Activated CD4-positive, alpha-beta T cell treated with anti-CD3 and anti-CD28 coated beads, Interleukin-2, amount 10 ng/mL, durations not matched to agents 24 days and 14 days (primary cell): ENCODE results near the gene RNASEH2C. TPM values are rescaled to one million over a fixed set of nuclear protein-coding genes. Genes with fewer than 3 reads are reported as not detected.
"Not testable (repeated sequence)": the region's sequence is repeated elsewhere in the genome, so short reads cannot be mapped to it uniquely, and the experiment has no call there.

Experiments used
- DNase-seq: peaks from one replicate; pipeline ENCODE4 v3.0.0; 2022
- H3K27ac Mint-ChIP-seq: one replicate; pipeline ENCODE4 v1.8.0; 2022; ENCODE audit warnings: mild to moderate bottlenecking, mixed read lengths
- H3K27me3 Mint-ChIP-seq: one replicate; pipeline ENCODE4 v1.8.0; 2022; ENCODE audit warnings: mixed read lengths
- H3K36me3 Mint-ChIP-seq: one replicate; pipeline ENCODE4 v1.8.0; 2022; ENCODE audit warnings: low read depth, mild to moderate bottlenecking, mixed read lengths
- H3K4me1 Mint-ChIP-seq: one replicate; pipeline ENCODE4 v1.8.0; 2021; ENCODE audit warnings: mixed read lengths
- H3K4me3 Mint-ChIP-seq: one replicate; pipeline ENCODE4 v1.8.0; 2022; ENCODE audit warnings: mild to moderate bottlenecking, moderate library complexity, mixed read lengths
- H3K9me3 Mint-ChIP-seq: one replicate; pipeline ENCODE4 v1.8.0; 2021; ENCODE audit warnings: mixed read lengths
- intact Hi-C: fragments of 100-400 bp; cut with micrococcal nuclease; formaldehyde crosslinking; loops from one replicate; pipeline ENCODE4 v1.15.1; 2023
- total RNA-seq: library from RNA; stranded (reverse); gene quantifications from 2 replicates; pipeline ENCODE4 v1.2.3, GENCODE V29; 2022

Gene RNASEH2C
- total RNA-seq, 1 donor from 2014 or later, result 100.0 TPM

- H3K36me3 Mint-ChIP-seq, result peaks cover 38% of the 10 kb centered on the region
- H3K4me1 Mint-ChIP-seq, result peaks cover 22% of the 10 kb centered on the region
- peak; percentile 99 for DNase-seq
- H3K4me3 Mint-ChIP-seq, result peak within 1 kb of the TSS; percentile 93
- H3K27ac Mint-ChIP-seq, result peak within 1 kb of the TSS; percentile 99
- no peaks in the 10 kb centered on the region for H3K27me3 Mint-ChIP-seq
- intact Hi-C loops, result loop anchor here (1.0 to 5.0 kb wide), 7 partner anchors 8 to 577 kb away; partner anchors contain the start of genes AP5B1, BANF1, CCDC85B and CFL1
- H3K9me3 Mint-ChIP-seq, result no peaks in the 10 kb centered on the region
Observed at GRCh38 chr11:65711785-65712632, 8.6 kb downstream of the RNASEH2C start, which contains the start of gene KAT5. TSS of gene KAT5 (plus strand) at chr11:65712252. CDS start at chr11:65712268, 16 bp downstream.

DNA sequence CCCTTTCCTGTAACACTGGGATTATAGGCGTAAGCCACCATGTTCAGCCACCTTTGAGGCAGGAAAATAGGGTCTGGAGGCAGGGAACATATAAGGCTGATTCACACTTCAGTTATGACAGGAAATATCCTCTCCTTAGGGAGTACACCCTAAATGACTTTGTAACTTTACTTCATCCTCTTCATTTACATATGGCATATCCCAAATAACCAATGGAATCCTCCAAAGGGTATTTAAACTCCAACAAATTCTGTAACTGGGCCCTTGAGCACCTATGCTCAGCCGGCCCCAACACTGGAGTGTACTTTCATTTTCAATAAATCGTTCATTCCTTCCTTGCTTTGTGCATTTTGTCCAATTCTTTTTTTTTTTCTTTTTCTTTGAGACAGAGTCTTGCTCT is 10.2 kb downstream of the RNASEH2C start:
- DNase-seq, result no peak
- Mint-ChIP-seq H3K4me1 (peaks cover 25% of the 10 kb centered on the region), H3K27me3 (no peaks in the 10 kb centered on the region), H3K27ac (peak overlapping the region; percentile 45), H3K36me3 (peaks cover 26% of the 10 kb centered on the region), H3K4me3 (no peak overlapping the region), H3K9me3 (no peaks in the 10 kb centered on the region)
- intact Hi-C loops, result loop anchor here (5.0 kb wide), 1 partner anchor 182 kb away; the partner anchor contains the start of gene CCDC85B

DNA sequence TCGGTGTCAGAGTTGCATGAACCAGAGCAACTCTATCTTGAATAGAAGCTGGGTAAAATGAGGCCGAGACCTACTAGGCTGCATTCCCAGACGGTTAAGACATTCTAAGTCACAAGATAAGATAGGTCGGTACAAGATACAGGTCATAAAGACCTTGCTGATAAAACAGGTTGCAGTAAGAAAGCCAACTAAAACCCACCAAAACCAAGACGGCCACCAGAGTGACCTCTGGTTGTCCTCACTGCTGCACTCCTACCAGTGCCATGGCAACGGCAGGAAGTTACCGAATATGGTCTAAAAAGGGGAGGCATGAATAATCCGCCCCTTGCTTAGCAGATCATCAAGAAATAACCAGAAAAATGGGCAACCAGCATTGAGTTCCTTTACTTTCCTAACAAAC is 10.9 kb downstream of the RNASEH2C start:
- H3K4me1 Mint-ChIP-seq, result peaks cover 25% of the 10 kb centered on the region
- intact Hi-C loops, result loop anchor here (5.0 kb wide), 1 partner anchor 183 kb away; the partner anchor contains the start of gene CCDC85B
- no peak for DNase-seq

DNA sequence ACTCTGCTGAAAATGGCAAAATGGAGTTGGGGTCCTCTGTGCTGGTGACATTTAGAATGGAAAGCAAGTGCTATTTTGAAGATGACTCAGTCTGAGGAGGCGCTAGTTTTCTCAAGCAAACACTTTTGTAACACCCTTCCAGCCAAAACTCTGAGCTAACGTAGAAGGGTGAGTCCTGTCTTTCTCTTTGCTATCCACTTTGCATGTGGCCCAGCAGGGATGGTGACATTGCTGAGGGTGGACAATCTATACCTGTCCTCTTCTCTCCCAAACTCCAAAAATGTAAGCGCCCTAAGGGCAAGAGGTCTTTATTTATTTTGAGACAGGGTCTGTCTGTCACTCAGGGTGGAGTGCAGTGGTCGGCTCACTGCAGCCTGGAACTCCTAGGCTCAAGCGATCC is 12.1 kb downstream of the RNASEH2C start:
- Mint-ChIP-seq H3K27ac (no peak overlapping the region), H3K4me3 (no peak overlapping the region), H3K4me1 (peaks cover 21% of the 10 kb centered on the region), H3K36me3 (peaks cover 8% of the 10 kb centered on the region), H3K9me3 (no peaks in the 10 kb centered on the region), H3K27me3 (peaks cover 4% of the 10 kb centered on the region)
- DNase-seq, result no peak
- intact Hi-C loops, result no loop called here

More for the DNA sequence above, 10.9 kb downstream of the RNASEH2C start:
- Mint-ChIP-seq H3K4me3 (no peak overlapping the region), H3K36me3 (peaks cover 18% of the 10 kb centered on the region), H3K27ac (no peak overlapping the region), H3K9me3 (no peaks in the 10 kb centered on the region), H3K27me3 (no peaks in the 10 kb centered on the region)

GRCh38 chr11:65707002-65707401 is 13.6 kb downstream of the RNASEH2C start:
- Mint-ChIP-seq H3K4me1 (peaks cover 15% of the 10 kb centered on the region), H3K27me3 (peaks cover 10% of the 10 kb centered on the region)
- H3K9me3 Mint-ChIP-seq, intact Hi-C loops, H3K27ac Mint-ChIP-seq, H3K4me3 Mint-ChIP-seq, DNase-seq, H3K36me3 Mint-ChIP-seq: not testable (repeated sequence)

DNA sequence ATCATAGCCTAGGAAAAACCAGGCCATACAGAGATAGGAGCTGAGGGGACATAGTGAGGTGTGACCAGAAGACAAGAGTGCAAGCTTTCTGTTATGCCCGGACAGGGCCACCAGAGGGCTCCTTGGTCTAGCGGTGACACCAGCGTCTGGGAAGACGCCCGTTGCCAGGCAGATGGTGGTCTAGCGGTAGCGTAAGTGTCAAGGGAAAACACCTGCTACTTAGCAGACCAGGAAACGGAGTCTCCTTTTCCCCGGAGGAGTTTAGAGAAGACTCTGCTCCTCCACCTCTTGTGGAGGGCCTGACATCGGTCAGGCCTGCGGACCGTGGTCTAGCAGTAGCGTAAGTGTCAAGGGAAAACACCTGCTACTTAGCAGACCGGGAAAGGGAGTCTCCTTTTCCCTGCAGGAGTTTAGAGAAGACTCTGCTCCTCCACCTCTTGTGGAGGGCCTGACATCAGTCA is 14.3 kb downstream of the RNASEH2C start:
- intact Hi-C loops, result loop anchor here (1.0 kb wide), 2 partner anchors 112 to 283 kb away; no protein-coding TSS in a partner anchor
- not testable (repeated sequence) for H3K36me3 Mint-ChIP-seq, H3K4me3 Mint-ChIP-seq, H3K27ac Mint-ChIP-seq, H3K9me3 Mint-ChIP-seq
- peaks cover 10% of the 10 kb centered on the region for H3K27me3 Mint-ChIP-seq
- peaks cover 12% of the 10 kb centered on the region for H3K4me1 Mint-ChIP-seq
- peak; percentile 93 for DNase-seq

- Mint-ChIP-seq H3K27me3 (peaks cover 17% of the 10 kb centered on the region), H3K4me3 (no peak overlapping the region), H3K36me3 (no peaks in the 10 kb centered on the region), H3K27ac (no peak overlapping the region), H3K4me1 (peaks cover 10% of the 10 kb centered on the region), H3K9me3 (no peaks in the 10 kb centered on the region)
- no peak for DNase-seq
- intact Hi-C loops, result no loop called here
Observed at GRCh38 chr11:65703846-65704245, 16.8 kb downstream of the RNASEH2C start.

DNA sequence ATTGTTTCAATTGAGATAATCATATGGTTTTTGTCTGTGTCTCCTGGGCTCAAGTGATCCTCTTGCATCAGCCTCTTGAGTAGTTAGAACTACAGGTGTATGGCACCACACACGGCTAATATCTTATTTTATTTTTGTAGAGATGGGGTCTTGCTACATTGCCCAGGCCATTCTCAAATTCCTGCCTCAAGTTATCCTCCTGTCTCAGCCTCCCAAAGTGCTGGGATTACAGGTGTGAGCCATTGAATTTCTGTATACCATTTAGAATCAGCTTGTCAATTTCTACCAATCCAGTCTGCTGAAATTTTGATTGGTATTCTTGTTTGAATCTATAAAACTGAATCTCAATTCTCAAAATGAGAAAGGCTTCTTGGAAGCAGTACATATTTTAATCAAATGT is 18.9 kb downstream of the RNASEH2C start:
- Mint-ChIP-seq H3K4me1 (peaks cover 4% of the 10 kb centered on the region), H3K36me3 (no peaks in the 10 kb centered on the region), H3K27ac (no peak overlapping the region), H3K9me3 (no peaks in the 10 kb centered on the region), H3K27me3 (peaks cover 20% of the 10 kb centered on the region), H3K4me3 (no peak overlapping the region)
- intact Hi-C loops, result no loop called here
- no peak for DNase-seq

DNA sequence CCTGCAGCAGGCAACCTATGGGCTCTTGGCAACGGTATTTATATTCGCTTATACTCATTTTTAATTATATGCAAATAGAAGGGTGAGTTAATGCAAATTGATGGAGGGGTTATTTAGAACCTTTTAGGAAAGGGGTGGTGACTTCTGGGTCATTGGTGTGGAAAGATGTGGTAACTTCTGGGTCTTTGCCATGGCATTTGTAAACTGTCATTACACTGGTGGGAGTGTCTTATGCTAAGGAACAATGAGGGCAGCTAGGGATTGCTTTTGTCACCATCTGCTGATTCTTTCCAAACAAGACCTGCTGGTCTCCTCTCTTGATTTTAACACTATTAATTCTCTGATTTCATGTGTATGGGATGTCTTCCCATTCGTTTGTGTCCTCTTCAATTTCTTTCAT is 20.2 kb downstream of the RNASEH2C start:
- Mint-ChIP-seq H3K27ac (no peak overlapping the region), H3K9me3 (no peaks in the 10 kb centered on the region), H3K4me1 (peaks cover 3% of the 10 kb centered on the region), H3K4me3 (no peak overlapping the region), H3K36me3 (no peaks in the 10 kb centered on the region), H3K27me3 (peaks cover 20% of the 10 kb centered on the region)
- intact Hi-C loops, result no loop called here
- no peak for DNase-seq

DNA sequence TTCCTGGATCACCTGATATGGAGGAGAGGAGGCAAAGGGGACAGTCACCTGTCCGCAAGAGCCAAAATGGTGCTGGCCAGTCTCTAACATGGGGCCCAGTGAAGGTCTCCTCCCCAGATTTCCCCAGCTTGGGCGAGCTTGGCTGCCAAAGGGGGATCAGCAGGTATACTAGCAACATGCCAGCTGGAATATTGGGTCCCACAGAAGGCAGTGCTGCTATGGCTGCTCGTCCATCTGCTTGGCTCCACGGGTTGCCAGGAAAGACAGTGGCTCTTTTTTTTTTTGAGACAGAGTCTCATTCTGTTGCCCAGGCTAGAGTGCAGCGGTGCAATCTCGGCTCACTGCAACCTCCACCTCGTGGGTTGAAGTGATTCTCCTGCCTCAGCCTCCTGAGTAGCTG is 21.3 kb downstream of the RNASEH2C start:
- no peaks in the 10 kb centered on the region for H3K36me3 Mint-ChIP-seq
- no peak for DNase-seq
- peaks cover 3% of the 10 kb centered on the region for H3K4me1 Mint-ChIP-seq
- H3K27me3 Mint-ChIP-seq, result peaks cover 20% of the 10 kb centered on the region
- intact Hi-C loops, result no loop called here
- H3K27ac Mint-ChIP-seq, result no peak overlapping the region
- no peaks in the 10 kb centered on the region for H3K9me3 Mint-ChIP-seq
- no peak overlapping the region for H3K4me3 Mint-ChIP-seq

DNA sequence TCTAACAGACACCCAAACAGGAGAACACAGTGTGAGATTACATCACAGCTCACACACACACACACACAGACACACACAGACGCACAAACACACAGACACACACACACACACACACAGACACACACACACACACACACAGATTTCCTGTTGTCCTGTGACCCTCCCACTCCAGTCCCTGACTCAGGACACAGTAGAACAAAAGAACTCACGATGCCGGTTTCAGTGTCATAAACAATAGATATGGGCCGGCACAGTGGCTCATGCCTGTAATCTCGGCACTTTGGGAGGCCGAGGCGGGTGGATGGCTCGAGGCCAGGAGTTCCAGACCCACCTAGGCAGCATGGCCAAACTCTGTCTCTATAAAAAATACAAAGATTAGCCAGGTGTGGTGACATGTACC is 22.4 kb downstream of the RNASEH2C start:
- Mint-ChIP-seq H3K9me3 (no peaks in the 10 kb centered on the region), H3K4me1 (peaks cover 3% of the 10 kb centered on the region), H3K27ac (no peak overlapping the region), H3K27me3 (peaks cover 18% of the 10 kb centered on the region), H3K4me3 (no peak overlapping the region), H3K36me3 (no peaks in the 10 kb centered on the region)
- intact Hi-C loops, result no loop called here
- DNase-seq, result no peak

GRCh38 chr11:65696802-65697552 is 23.6 kb downstream of the RNASEH2C start:
- Mint-ChIP-seq H3K27ac (no peak overlapping the region), H3K36me3 (no peaks in the 10 kb centered on the region), H3K27me3 (peaks cover 12% of the 10 kb centered on the region), H3K4me3 (no peak overlapping the region), H3K9me3 (no peaks in the 10 kb centered on the region), H3K4me1 (peaks cover 4% of the 10 kb centered on the region)
- DNase-seq, result no peak
- intact Hi-C loops, result no loop called here

DNA sequence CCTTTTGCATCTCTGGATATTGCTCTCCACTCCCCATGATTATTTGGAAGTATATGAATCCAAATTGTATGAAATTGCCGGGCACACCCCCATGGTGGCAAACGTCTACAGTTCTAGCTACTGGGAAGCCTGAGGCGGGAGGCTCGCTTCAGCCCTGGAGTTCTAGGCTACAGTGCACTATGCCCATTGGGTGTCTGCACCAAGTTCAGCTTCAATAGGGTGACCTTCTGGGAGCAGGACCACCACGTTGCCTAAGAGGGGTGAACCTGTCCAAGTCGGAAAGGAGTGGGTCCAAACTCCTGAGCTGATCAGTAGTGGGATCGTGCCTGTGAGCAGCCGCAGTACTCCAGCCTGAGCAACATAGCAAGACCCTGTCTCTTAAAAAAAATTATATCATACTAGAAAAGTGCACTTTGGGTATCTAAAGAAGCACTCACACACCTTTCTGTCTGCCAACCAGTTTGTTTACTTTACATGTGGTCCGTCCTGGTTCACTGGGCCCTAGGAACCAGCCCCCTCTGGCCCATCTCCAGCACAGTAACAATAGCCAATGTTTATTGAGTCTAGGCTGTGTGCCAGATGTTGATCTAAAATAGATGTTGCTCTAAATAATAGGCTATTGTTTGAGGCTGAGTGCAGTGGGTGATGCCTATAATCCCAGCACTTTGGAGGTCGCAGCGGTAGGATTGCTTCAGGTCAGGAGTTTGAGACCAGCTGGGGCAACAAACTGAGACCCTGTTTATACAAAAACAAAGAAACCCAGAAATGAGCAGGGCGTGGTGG is 24.9 kb downstream of the RNASEH2C start:
- peaks cover 4% of the 10 kb centered on the region for H3K4me1 Mint-ChIP-seq
- no peak overlapping the region for H3K27ac Mint-ChIP-seq
- no peak overlapping the region for H3K4me3 Mint-ChIP-seq
- intact Hi-C loops, result no loop called here
- no peaks in the 10 kb centered on the region for H3K36me3 Mint-ChIP-seq
- H3K9me3 Mint-ChIP-seq, result no peaks in the 10 kb centered on the region
- DNase-seq, result no peak
- peaks cover 12% of the 10 kb centered on the region for H3K27me3 Mint-ChIP-seq
